Testis (tissue), 5 donors: Measurements from ENCODE around the gene GPC2. TPM values are rescaled to one million over a fixed set of nuclear protein-coding genes. Genes with fewer than 3 reads are reported as not detected.
"Not testable (repeated sequence)": the region's sequence is repeated elsewhere in the genome, so short reads cannot be mapped to it uniquely, and the experiment has no call there.

Source experiments
- DNase-seq: peaks from one replicate; pipeline ENCODE4 v3.0.0-alpha.2; 2019
- H3K27ac ChIP-seq, 2 donors: fragments of 200-600 bp; sonication (generic); one replicate each; pipeline ENCODE4 v1.5.1; 2019
- H3K27me3 ChIP-seq: fragments of 200-600 bp; sonication (generic); one replicate; pipeline ENCODE4 v1.5.1; 2019
- H3K36me3 ChIP-seq: fragments of 200-600 bp; sonication (generic); one replicate; pipeline ENCODE4 v1.5.1; 2017; ENCODE audit warnings: low read depth; ENCODE audit errors: missing control alignments
- H3K4me1 ChIP-seq: fragments of 200-600 bp; sonication (generic); one replicate; pipeline ENCODE4 v1.5.1; 2019
- H3K4me3 ChIP-seq, 2 donors: fragments of 200-600 bp; sonication (generic); one replicate each; pipeline ENCODE4 v1.5.1; 2017 to 2019
- H3K9me3 ChIP-seq: fragments of 200-600 bp; sonication (generic); one replicate; pipeline ENCODE4 v1.5.1; 2017
- CTCF ChIP-seq, 3 experiments: fragments of 450-650 bp in 2 of 3; fragments of 200-600 bp in 1 of 3; sonication (generic) in 1 of 3; IDR thresholded peaks; one replicate each; pipeline ENCODE4 v1.5.1; 2016 to 2019; ENCODE audit warnings: antibody characterized with exemption in 3 of 3, mild to moderate bottlenecking in 2 of 3, moderate library complexity in 1 of 3
- POLR2A ChIP-seq: fragments of 450-650 bp; IDR thresholded peaks from one replicate; pipeline ENCODE4 v1.6.1; 2017; ENCODE audit warnings: antibody characterized with exemption, mild to moderate bottlenecking, moderate library complexity
- WGBS, 2 donors: methylation state at CpG; one replicate each; pipeline ENCODE4 v1.1.5; 2018; 5-methylcytosine and 5-hydroxymethylcytosine counted together
- intact Hi-C: fragments of 100-400 bp; cut with DNase I; formaldehyde crosslinking; loops from one replicate; pipeline ENCODE4 v1.15.1; 2023; ENCODE audit warnings: low total_unique reads
- long read RNA-seq, 2 donors: transcript quantifications; one replicate each; lab custom pipeline, GENCODE V29; 2026
- polyA plus RNA-seq: library from polyadenylated mRNA; stranded (reverse); fragments of 350-450 nt; fragmentation: Illumina TruSeq; extraction: RNeasy Lipid Tissue Mini Kit (QIAGEN cat#74804); gene quantifications from one replicate; pipeline ENCODE4 v1.2.3, GENCODE V29; 2014; ENCODE audit warnings: low read depth, low replicate concordance; ENCODE audit not compliant: insufficient read depth
- total RNA-seq, 2 donors: library from RNA; depleted of rRNA; stranded (reverse); fragments of >200 nt; gene quantifications; one replicate each; pipeline ENCODE4 v1.2.3, GENCODE V29; 2016

GPC2 gene, protein sequence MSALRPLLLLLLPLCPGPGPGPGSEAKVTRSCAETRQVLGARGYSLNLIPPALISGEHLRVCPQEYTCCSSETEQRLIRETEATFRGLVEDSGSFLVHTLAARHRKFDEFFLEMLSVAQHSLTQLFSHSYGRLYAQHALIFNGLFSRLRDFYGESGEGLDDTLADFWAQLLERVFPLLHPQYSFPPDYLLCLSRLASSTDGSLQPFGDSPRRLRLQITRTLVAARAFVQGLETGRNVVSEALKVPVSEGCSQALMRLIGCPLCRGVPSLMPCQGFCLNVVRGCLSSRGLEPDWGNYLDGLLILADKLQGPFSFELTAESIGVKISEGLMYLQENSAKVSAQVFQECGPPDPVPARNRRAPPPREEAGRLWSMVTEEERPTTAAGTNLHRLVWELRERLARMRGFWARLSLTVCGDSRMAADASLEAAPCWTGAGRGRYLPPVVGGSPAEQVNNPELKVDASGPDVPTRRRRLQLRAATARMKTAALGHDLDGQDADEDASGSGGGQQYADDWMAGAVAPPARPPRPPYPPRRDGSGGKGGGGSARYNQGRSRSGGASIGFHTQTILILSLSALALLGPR
- total RNA-seq (10 to 100 TPM; 12.7 to 20.7 TPM), polyA plus RNA-seq (17.7 TPM)
- long read RNA-seq, donor 1: 0 reads
- long read RNA-seq, donor 2, partial matches to known transcripts: 0 of 1 reads
- long read RNA-seq, donor 2, other reads (novel, unspliced or antisense): 0 of 1 reads

GRCh38 chr7:100177045-100178001 is at the start of gene GPC2, which contains the start of gene STAG3:
Gene GPC2, minus strand, starts transcription at chr7:100177381. Its CDS starts 182 bp downstream, at chr7:100177199.
Gene STAG3, plus strand, starts transcription at chr7:100177918. Its CDS starts 2,639 bp downstream, at chr7:100180557.
- Histone ChIP-seq H3K9me3 (no peaks in the 10 kb centered on the region), H3K27ac (peak within 1 kb of the TSS in 1 of 2 donors; percentile 51), H3K36me3 (no peaks in the 10 kb centered on the region), H3K27me3 (no peaks in the 10 kb centered on the region), H3K4me1 (no peaks in the 10 kb centered on the region), H3K4me3 (peak within 1 kb of the TSS; percentile 49 to 62)
- no peak for TF ChIP-seq CTCF (IDR thresholded peaks at IDR 0.05)
- TF ChIP-seq POLR2A: no peak
- DNase-seq: peak; percentile 95
- intact Hi-C loops: no loop called here
- WGBS, 2 donors: 1 to 2% methylated on average over 33 to 52 of the region's 78 CpGs

- H3K27me3 ChIP-seq, H3K36me3 ChIP-seq, H3K4me1 ChIP-seq, H3K9me3 ChIP-seq, DNase-seq, H3K4me3 ChIP-seq, H3K27ac ChIP-seq, intact Hi-C loops: not testable (repeated sequence)
- WGBS, 2 donors: 81 to 100% methylated on average over 2 to 6 of the region's 6 CpGs
These were observed 47.7 kb upstream of the GPC2 start for GRCh38 chr7:100224891-100225290.

GRCh38 chr7:100223376-100223927 is 46.3 kb upstream of the GPC2 start:
- H3K27ac ChIP-seq, H3K36me3 ChIP-seq, H3K4me1 ChIP-seq, H3K9me3 ChIP-seq, H3K4me3 ChIP-seq, H3K27me3 ChIP-seq, DNase-seq, intact Hi-C loops: not testable (repeated sequence)
- 95 to 100% methylated on average over 1 to 17 of the region's 17 CpGs for WGBS, 2 donors

- intact Hi-C loops: no loop called here
- H3K36me3 ChIP-seq: no peaks in the 10 kb centered on the region
- TF ChIP-seq CTCF (IDR thresholded peaks at IDR 0.05) (no peak), POLR2A (no peak)
- WGBS, 2 donors: 89 to 95% methylated on average over 13 of the region's 13 CpGs
- no peaks in the 10 kb centered on the region for H3K4me1 ChIP-seq
- H3K27ac ChIP-seq: no peak overlapping the region
- no peaks in the 10 kb centered on the region for H3K9me3 ChIP-seq
- no peak overlapping the region for H3K4me3 ChIP-seq
- DNase-seq: no peak
- no peaks in the 10 kb centered on the region for H3K27me3 ChIP-seq
These were observed 45.4 kb upstream of the GPC2 start for GRCh38 chr7:100222445-100223132.
